Naive thymus-derived CD4-positive, alpha-beta T cell (primary cell): ENCODE results near the gene ZNF462. TPM values are rescaled to one million over a fixed set of nuclear protein-coding genes. Genes with fewer than 3 reads are reported as not detected.
"Not testable (repeated sequence)": the region's sequence is repeated elsewhere in the genome, so short reads cannot be mapped to it uniquely, and the experiment has no call there.

ENCODE experiments used
- ATAC-seq: fragments of 150-1000 bp; cut with Tn5 transposase; 2 replicates; pipeline ENCODE4 v1.10.0; 2021; ENCODE audit warnings: mild to moderate bottlenecking, moderate library complexity
- CTCF ChIA-PET: fragments of 350-600 bp; sonication (Branson Sonifier 250); formaldehyde crosslinking; loops from one replicate; lab custom pipeline; 2021; ENCODE audit warnings: antibody characterized with exemption; lab: Charles Lee
- POLR2A ChIA-PET: fragments of 350-600 bp; sonication (Branson Sonifier 250); formaldehyde crosslinking; loops from one replicate; lab custom pipeline; 2021; ENCODE audit warnings: antibody characterized with exemption, inconsistent platforms; lab: Charles Lee
- DNase-seq, 9 donors: peaks; one replicate each; pipeline versions ENCODE4 v3.0.0 to v3.0.0-alpha.2; 2020 to 2022; ENCODE audit warnings: mixed read lengths in 1 of 9
- H3K27ac ChIP-seq: one replicate; pipeline ENCODE4 v1.7.0; 2013; ENCODE audit warnings: mild to moderate bottlenecking, low read depth, low read length, moderate library complexity
- H3K27me3 ChIP-seq, 2 donors: one replicate each; pipeline ENCODE4 v1.7.0; 2013; ENCODE audit warnings: low read length in 2 of 2, mild to moderate bottlenecking in 2 of 2, moderate library complexity in 2 of 2; ENCODE audit not compliant: control insufficient read depth in 2 of 2, insufficient read depth in 2 of 2
- H3K36me3 ChIP-seq, 3 experiments: 1 replicate in 2 of 3; 2 replicates in 1 of 3; pipeline ENCODE4 v1.7.0; 2013; ENCODE audit warnings: low read length in 3 of 3, mild to moderate bottlenecking in 3 of 3, moderate library complexity in 1 of 3; ENCODE audit not compliant: insufficient read depth in 3 of 3, control insufficient read depth in 2 of 3
- H3K4me1 ChIP-seq, 2 donors: one replicate each; pipeline ENCODE4 v1.7.0; 2013; ENCODE audit warnings: low read length in 2 of 2, mild to moderate bottlenecking in 2 of 2, moderate library complexity in 1 of 2; ENCODE audit not compliant: control insufficient read depth in 2 of 2, insufficient read depth in 2 of 2
- H3K4me3 ChIP-seq: 2 replicates; pipeline ENCODE4 v1.7.0; 2013; ENCODE audit warnings: mild to moderate bottlenecking, low read length
- H3K9me3 ChIP-seq, 3 experiments: 1 replicate in 2 of 3; 2 replicates in 1 of 3; pipeline ENCODE4 v1.7.0; 2013; ENCODE audit warnings: low read length in 3 of 3; ENCODE audit not compliant: control insufficient read depth in 2 of 3
- H3K27ac Mint-ChIP-seq, 9 donors: one replicate each; pipeline ENCODE4 v1.8.0; 2020 to 2022; ENCODE audit warnings: mixed read lengths in 9 of 9, mild to moderate bottlenecking in 8 of 9, moderate library complexity in 5 of 9, inconsistent platforms in 2 of 9
- H3K27me3 Mint-ChIP-seq, 5 donors: one replicate each; pipeline ENCODE4 v1.8.0; 2021 to 2022; ENCODE audit warnings: mixed read lengths in 5 of 5, mild to moderate bottlenecking in 1 of 5
- H3K36me3 Mint-ChIP-seq, 5 donors: one replicate each; pipeline ENCODE4 v1.8.0; 2020 to 2022; ENCODE audit warnings: mixed read lengths in 5 of 5, mild to moderate bottlenecking in 3 of 5, inconsistent platforms in 1 of 5
- H3K4me1 Mint-ChIP-seq, 7 donors: one replicate each; pipeline ENCODE4 v1.8.0; 2020 to 2022; ENCODE audit warnings: mixed read lengths in 7 of 7, mild to moderate bottlenecking in 3 of 7, inconsistent platforms in 1 of 7
- H3K4me3 Mint-ChIP-seq, 10 donors: one replicate each; pipeline ENCODE4 v1.8.0; 2020 to 2022; ENCODE audit warnings: mild to moderate bottlenecking in 10 of 10, mixed read lengths in 10 of 10, moderate library complexity in 6 of 10, inconsistent platforms in 2 of 10
- H3K9me3 Mint-ChIP-seq, 11 donors: one replicate each; pipeline ENCODE4 v1.8.0; 2020 to 2022; ENCODE audit warnings: mixed read lengths in 11 of 11, mild to moderate bottlenecking in 4 of 11, inconsistent platforms in 1 of 11, moderate library complexity in 1 of 11
- intact Hi-C, 2 donors: fragments of 100-400 bp; cut with micrococcal nuclease; formaldehyde crosslinking; loops; one replicate each; pipeline ENCODE4 v1.15.1; 2023
- polyA plus RNA-seq, 2 donors: library from polyadenylated mRNA; unstranded; fragments of 300-500 nt; fragmentation: Illumina TruSeq; gene quantifications; one replicate each; pipeline ENCODE4 v1.2.3, GENCODE V29; 2021
- total RNA-seq, 6 experiments: library from RNA in 5 of 6; stranded (reverse) in 5 of 6; gene quantifications; 1 replicate in 5 of 6; 2 replicates in 1 of 6; pipeline ENCODE4 v1.2.3 and lab custom pipeline; 2021 to 2026

ZNF462 gene
- total and polyA plus RNA-seq, 7 experiments from 2014 or later, result 0.11 to 3.2 (median 0.53) TPM; not detected in 1

DNA sequence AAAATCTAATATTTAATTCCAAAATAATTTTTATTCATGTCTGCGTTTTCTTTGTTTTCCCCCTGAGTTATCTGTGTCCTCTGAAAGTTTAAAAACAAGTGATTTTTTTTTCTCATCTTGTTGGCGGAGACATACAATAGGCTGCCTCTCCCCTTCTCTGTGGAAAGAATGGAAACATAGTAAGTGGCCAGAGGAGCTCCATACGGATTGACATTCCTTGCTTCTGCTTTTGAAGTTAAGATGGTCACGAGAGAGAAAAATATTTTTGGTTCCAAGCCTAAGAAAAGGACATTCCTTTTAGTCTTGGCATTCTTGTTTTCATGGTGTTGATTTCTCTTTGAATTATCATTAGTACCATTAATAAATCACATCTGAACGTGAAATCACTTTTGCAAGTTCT lies 28.3 kb downstream of the ZNF462 start:
- ATAC-seq (no peak), DNase-seq (no peak)
- no peaks in the 10 kb centered on the region for H3K4me1 ChIP-seq
- H3K27ac Mint-ChIP-seq, result no peak overlapping the region
- no peaks in the 10 kb centered on the region for H3K36me3 Mint-ChIP-seq
- peaks cover 0 to 6% (median 0%) of the 10 kb centered on the region in 5 donors for H3K27me3 Mint-ChIP-seq
- intact Hi-C loops, result no loop called here
- H3K36me3 ChIP-seq, result no peaks in the 10 kb centered on the region
- ChIA-PET CTCF (no interaction called here), POLR2A (no interaction called here)
- peaks cover 0 to 7% (median 0%) of the 10 kb centered on the region in 11 donors for H3K9me3 Mint-ChIP-seq
- H3K4me3 Mint-ChIP-seq, result no peak overlapping the region
- no peaks in the 10 kb centered on the region for H3K9me3 ChIP-seq
- H3K27me3 ChIP-seq, result no peaks in the 10 kb centered on the region
- no peak overlapping the region for H3K4me3 ChIP-seq
- no peak overlapping the region for H3K27ac ChIP-seq
- no peaks in the 10 kb centered on the region for H3K4me1 Mint-ChIP-seq

DNA sequence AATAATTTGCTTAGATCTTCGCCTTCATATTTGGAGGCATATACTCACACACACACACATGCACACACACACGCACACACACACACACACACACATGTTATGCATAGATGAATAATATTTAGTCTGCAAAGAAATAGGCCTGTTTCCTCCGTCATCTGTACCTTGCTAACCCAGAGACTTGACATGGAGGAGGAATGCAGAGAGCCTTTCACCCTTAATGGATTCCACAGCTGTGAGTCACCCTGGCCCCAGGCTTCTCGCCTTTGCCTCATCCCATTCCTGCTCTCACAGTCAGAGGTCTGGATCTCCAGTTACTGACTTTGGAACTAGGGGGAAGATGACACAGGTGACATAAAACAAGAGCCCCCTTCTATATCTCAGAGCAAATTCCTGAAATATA lies 29.7 kb downstream of the ZNF462 start:
- intact Hi-C loops, result no loop called here
- Histone ChIP-seq H3K27me3 (no peaks in the 10 kb centered on the region), H3K36me3 (no peaks in the 10 kb centered on the region), H3K9me3 (no peaks in the 10 kb centered on the region), H3K27ac (no peak overlapping the region), H3K4me1 (no peaks in the 10 kb centered on the region), H3K4me3 (no peak overlapping the region)
- peaks cover 0 to 4% (median 0%) of the 10 kb centered on the region in 11 donors for H3K9me3 Mint-ChIP-seq
- no peaks in the 10 kb centered on the region for H3K36me3 Mint-ChIP-seq
- H3K27me3 Mint-ChIP-seq, result peaks cover 0 to 6% (median 0%) of the 10 kb centered on the region in 5 donors
- no peak overlapping the region for H3K4me3 Mint-ChIP-seq
- CTCF ChIA-PET, result no interaction called here
- no peak for ATAC-seq
- POLR2A ChIA-PET, result no interaction called here
- no peaks in the 10 kb centered on the region for H3K4me1 Mint-ChIP-seq
- DNase-seq, result no peak
- no peak overlapping the region for H3K27ac Mint-ChIP-seq

DNA sequence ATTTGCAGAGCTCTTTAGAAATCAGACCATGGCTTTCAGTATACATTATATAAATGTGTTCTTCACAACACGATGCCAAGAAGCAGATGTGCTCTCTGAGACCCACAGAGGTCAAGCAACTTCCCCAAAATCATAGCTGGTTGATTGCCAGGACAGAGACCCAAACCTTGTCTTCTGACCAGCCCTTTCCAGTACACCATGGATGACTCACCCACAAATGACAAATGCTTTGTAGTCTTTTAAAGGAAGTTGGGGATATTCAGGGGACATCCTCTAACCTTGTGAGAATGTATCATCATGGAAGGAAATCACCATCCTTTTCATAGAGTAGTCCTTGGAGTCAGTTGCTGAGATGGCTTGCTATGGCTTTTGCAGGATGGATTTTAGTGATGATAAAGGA lies 30.1 kb downstream of the ZNF462 start:
- H3K27me3 ChIP-seq, result no peaks in the 10 kb centered on the region
- Mint-ChIP-seq H3K27me3 (peaks cover 0 to 6% (median 0%) of the 10 kb centered on the region in 5 donors), H3K4me1 (no peaks in the 10 kb centered on the region), H3K27ac (no peak overlapping the region), H3K36me3 (no peaks in the 10 kb centered on the region), H3K9me3 (peaks cover 0 to 4% (median 0%) of the 10 kb centered on the region in 11 donors), H3K4me3 (no peak overlapping the region)
- H3K9me3 ChIP-seq, result no peaks in the 10 kb centered on the region
- H3K27ac ChIP-seq, result no peak overlapping the region
- intact Hi-C loops, result no loop called here
- no peak overlapping the region for H3K4me3 ChIP-seq
- DNase-seq (no peak), ATAC-seq (no peak)
- H3K36me3 ChIP-seq, result no peaks in the 10 kb centered on the region
- ChIA-PET POLR2A (no interaction called here), CTCF (no interaction called here)
- no peaks in the 10 kb centered on the region for H3K4me1 ChIP-seq

DNA sequence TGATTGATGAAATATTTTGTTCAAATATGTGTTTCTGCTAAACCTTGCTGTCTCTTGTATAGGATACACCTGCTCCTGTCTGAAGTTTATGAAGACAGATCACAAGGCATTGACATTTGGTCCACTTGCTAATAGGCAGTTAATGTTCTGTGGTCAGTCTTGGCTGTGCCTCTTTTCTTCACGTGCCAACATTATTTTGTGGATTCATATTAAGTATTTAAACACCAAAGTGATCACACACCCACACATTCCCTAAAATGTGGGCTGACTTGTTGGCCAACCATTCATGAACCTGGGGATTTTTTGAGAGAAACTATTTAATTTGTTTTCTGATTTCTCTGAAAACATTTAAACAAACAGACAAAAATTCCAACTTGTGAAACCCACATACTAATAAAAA lies 33.7 kb downstream of the ZNF462 start:
- Mint-ChIP-seq H3K27ac (no peak overlapping the region), H3K9me3 (peaks cover 0 to 19% (median 9%) of the 10 kb centered on the region in 11 donors), H3K4me3 (no peak overlapping the region), H3K4me1 (no peaks in the 10 kb centered on the region), H3K36me3 (no peaks in the 10 kb centered on the region), H3K27me3 (no peaks in the 10 kb centered on the region)
- H3K27me3 ChIP-seq, result no peaks in the 10 kb centered on the region
- no peaks in the 10 kb centered on the region for H3K9me3 ChIP-seq
- no peaks in the 10 kb centered on the region for H3K36me3 ChIP-seq
- intact Hi-C loops, result no loop called here
- DNase-seq (no peak), ATAC-seq (no peak)
- H3K4me3 ChIP-seq, result no peak overlapping the region
- ChIA-PET POLR2A (no interaction called here), CTCF (no interaction called here)
- no peak overlapping the region for H3K27ac ChIP-seq
- no peaks in the 10 kb centered on the region for H3K4me1 ChIP-seq

DNA sequence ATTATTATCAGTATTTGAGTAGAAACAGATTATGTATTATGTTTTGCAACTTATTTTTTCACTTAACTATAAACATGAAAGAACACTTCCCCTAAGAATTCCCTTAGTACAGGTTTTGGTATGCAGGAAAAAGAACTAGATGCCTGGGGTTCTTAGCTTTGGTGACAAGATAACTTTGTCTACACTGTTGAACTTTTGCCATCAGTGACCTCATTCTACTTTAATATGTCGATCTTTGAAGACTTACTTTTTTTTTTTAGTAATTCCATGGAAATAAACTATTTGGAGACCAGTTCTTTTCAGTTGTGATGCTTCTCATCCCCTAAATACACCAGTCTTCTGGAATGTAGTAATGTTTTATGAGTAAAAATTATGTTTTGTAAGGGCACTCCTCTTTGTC lies 34.3 kb downstream of the ZNF462 start:
- H3K9me3 Mint-ChIP-seq, result peaks cover 0 to 22% (median 11%) of the 10 kb centered on the region in 11 donors
- H3K4me1 Mint-ChIP-seq, result no peaks in the 10 kb centered on the region
- no peak for DNase-seq
- Histone ChIP-seq H3K27me3 (no peaks in the 10 kb centered on the region), H3K4me3 (no peak overlapping the region), H3K4me1 (no peaks in the 10 kb centered on the region), H3K36me3 (no peaks in the 10 kb centered on the region), H3K9me3 (no peaks in the 10 kb centered on the region), H3K27ac (no peak overlapping the region)
- H3K36me3 Mint-ChIP-seq, result no peaks in the 10 kb centered on the region
- POLR2A ChIA-PET, result no interaction called here
- no peaks in the 10 kb centered on the region for H3K27me3 Mint-ChIP-seq
- no peak for ATAC-seq
- intact Hi-C loops, result no loop called here
- CTCF ChIA-PET, result no interaction called here
- H3K27ac Mint-ChIP-seq, result no peak overlapping the region
- H3K4me3 Mint-ChIP-seq, result no peak overlapping the region

DNA sequence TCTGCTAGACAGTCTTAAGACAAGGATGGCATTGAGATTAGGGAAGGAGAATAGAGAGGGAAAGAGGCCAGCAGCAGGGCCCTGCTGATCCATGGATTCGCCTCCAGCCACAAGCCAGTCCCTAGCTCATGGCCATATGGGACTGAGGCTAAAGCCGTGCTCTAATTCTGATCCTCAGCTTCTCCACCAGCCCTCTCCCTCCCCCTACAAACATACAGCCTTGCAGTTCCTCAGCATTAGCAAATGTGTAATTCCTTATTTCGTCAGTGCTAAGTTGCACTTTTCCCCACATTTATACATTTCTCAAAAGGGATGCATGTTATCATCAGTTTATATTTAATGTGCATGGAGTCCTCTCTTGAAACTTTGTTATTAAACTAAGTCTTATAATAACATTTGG lies 34.8 kb downstream of the ZNF462 start:
- POLR2A ChIA-PET, result no interaction called here
- H3K36me3 ChIP-seq, result no peaks in the 10 kb centered on the region
- Mint-ChIP-seq H3K36me3 (peaks cover 0 to 5% (median 0%) of the 10 kb centered on the region in 5 donors), H3K9me3 (peaks cover 0 to 28% (median 11%) of the 10 kb centered on the region in 11 donors), H3K27ac (no peak overlapping the region), H3K27me3 (no peaks in the 10 kb centered on the region), H3K4me3 (no peak overlapping the region), H3K4me1 (no peaks in the 10 kb centered on the region)
- CTCF ChIA-PET, result no interaction called here
- no peaks in the 10 kb centered on the region for H3K27me3 ChIP-seq
- H3K4me3 ChIP-seq, result no peak overlapping the region
- DNase-seq (no peak), ATAC-seq (no peak)
- H3K4me1 ChIP-seq, result no peaks in the 10 kb centered on the region
- no peak overlapping the region for H3K27ac ChIP-seq
- no peaks in the 10 kb centered on the region for H3K9me3 ChIP-seq
- intact Hi-C loops, result no loop called here

DNA sequence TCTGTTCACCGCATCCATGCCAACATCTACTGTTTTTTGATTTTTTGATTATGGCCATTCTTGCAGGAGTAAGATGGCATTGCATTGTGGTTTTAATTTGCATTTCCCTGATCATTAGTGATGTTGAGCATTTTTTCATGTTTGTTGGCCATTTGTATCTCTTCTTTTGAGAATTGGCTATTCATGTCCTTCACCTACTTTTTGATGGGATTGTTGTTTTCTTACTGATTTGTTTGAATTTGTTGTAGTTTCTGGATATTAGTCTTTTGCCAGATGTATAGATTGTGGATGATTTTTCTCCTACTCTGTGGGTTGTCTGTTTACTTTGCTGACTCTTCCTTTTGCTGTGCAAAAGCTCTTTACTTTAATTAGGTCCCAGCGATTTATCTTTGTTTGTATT lies 37.6 kb downstream of the ZNF462 start:
- H3K4me3 Mint-ChIP-seq, H3K27ac ChIP-seq, ATAC-seq, H3K4me1 Mint-ChIP-seq, H3K36me3 ChIP-seq, H3K4me3 ChIP-seq, CTCF ChIA-PET, DNase-seq, H3K36me3 Mint-ChIP-seq, H3K27me3 ChIP-seq, POLR2A ChIA-PET, H3K4me1 ChIP-seq, H3K27ac Mint-ChIP-seq, H3K9me3 ChIP-seq, intact Hi-C loops, H3K27me3 Mint-ChIP-seq: not testable (repeated sequence)
- H3K9me3 Mint-ChIP-seq, result peaks cover 4 to 51% (median 26%) of the 10 kb centered on the region in 11 donors
